ENCODE data around the gene AASDHPPT.
"Not testable (repeated sequence)": the region's sequence is repeated elsewhere in the genome, so short reads cannot be mapped to it uniquely, and the experiment has no call there.

Gene AASDHPPT

GRCh38 chr11:106077609-106078455, at the start of gene AASDHPPT:
AASDHPPT (plus strand) TSS chr11:106077662; CDS start chr11:106077711, 49 bp downstream.
- DNase-seq (ENCODE audit: low read depth in 3 of 3), result no peak

- DNase-seq (ENCODE audit: low read depth in 3 of 3), result no peak
These were observed 46.9 kb upstream of the AASDHPPT start for GRCh38 chr11:106030609-106031008.

- DNase-seq (ENCODE audit: low read depth in 3 of 3), result no peak
These were observed 46.2 kb upstream of the AASDHPPT start for GRCh38 chr11:106031202-106031810.

GRCh38 chr11:106031936-106032335, 45.5 kb upstream of the AASDHPPT start:
- DNase-seq (ENCODE audit: low read depth in 3 of 3), result no peak

- DNase-seq (ENCODE audit: low read depth in 3 of 3), result no peak
These were observed 44.6 kb upstream of the AASDHPPT start for GRCh38 chr11:106032861-106033260.

GRCh38 chr11:106043540-106043939, 33.9 kb upstream of the AASDHPPT start:
- DNase-seq (ENCODE audit: low read depth in 3 of 3), result no peak

GRCh38 chr11:106047631-106048030, 29.8 kb upstream of the AASDHPPT start:
- no peak for DNase-seq (ENCODE audit: low read depth in 3 of 3)

GRCh38 chr11:106049727-106050476, 27.6 kb upstream of the AASDHPPT start:
- DNase-seq (ENCODE audit: low read depth in 3 of 3), result no peak

GRCh38 chr11:106051103-106051502, 26.4 kb upstream of the AASDHPPT start:
- no peak for DNase-seq (ENCODE audit: low read depth in 3 of 3)

- DNase-seq (ENCODE audit: low read depth in 3 of 3), result not testable (repeated sequence)
These were observed 19.1 kb upstream of the AASDHPPT start for GRCh38 chr11:106058377-106058776.

GRCh38 chr11:106059617-106060016, 17.8 kb upstream of the AASDHPPT start:
- no peak for DNase-seq (ENCODE audit: low read depth in 3 of 3)

GRCh38 chr11:106061249-106061784, 16.1 kb upstream of the AASDHPPT start:
- no peak for DNase-seq (ENCODE audit: low read depth in 3 of 3)

GRCh38 chr11:106061954-106062949, 15.2 kb upstream of the AASDHPPT start:
- no peak for DNase-seq (ENCODE audit: low read depth in 3 of 3)

GRCh38 chr11:106063009-106063408, 14.5 kb upstream of the AASDHPPT start:
- DNase-seq (ENCODE audit: low read depth in 3 of 3), result no peak

- no peak for DNase-seq (ENCODE audit: low read depth in 3 of 3)
These were observed 6.9 kb upstream of the AASDHPPT start for GRCh38 chr11:106070606-106071005.

GRCh38 chr11:106072804-106073203, 4.7 kb upstream of the AASDHPPT start:
- DNase-seq (ENCODE audit: low read depth in 3 of 3), result no peak

GRCh38 chr11:106076171-106076918, 1.1 kb upstream of the AASDHPPT start:
- DNase-seq (ENCODE audit: low read depth in 3 of 3), result no peak

GRCh38 chr11:106076919-106077608, 398 bp upstream of the AASDHPPT start, which contains the start of gene KBTBD3:
KBTBD3 (minus strand) TSS chr11:106077347; CDS start chr11:106059097, 18,250 bp downstream.
- DNase-seq (ENCODE audit: low read depth in 3 of 3), result peak; percentile 94 to 98 (median 96)

GRCh38 chr11:106082096-106082495, 4.6 kb downstream of the AASDHPPT start:
- DNase-seq (ENCODE audit: low read depth in 3 of 3), result no peak
